NCI-H226 (cell line): ENCODE measurements around the gene PDHA1.

Experiments
- DNase-seq: peaks from one replicate; pipeline ENCODE4 v3.0.0-alpha.2; 2015

The PDHA1 gene

DNA sequence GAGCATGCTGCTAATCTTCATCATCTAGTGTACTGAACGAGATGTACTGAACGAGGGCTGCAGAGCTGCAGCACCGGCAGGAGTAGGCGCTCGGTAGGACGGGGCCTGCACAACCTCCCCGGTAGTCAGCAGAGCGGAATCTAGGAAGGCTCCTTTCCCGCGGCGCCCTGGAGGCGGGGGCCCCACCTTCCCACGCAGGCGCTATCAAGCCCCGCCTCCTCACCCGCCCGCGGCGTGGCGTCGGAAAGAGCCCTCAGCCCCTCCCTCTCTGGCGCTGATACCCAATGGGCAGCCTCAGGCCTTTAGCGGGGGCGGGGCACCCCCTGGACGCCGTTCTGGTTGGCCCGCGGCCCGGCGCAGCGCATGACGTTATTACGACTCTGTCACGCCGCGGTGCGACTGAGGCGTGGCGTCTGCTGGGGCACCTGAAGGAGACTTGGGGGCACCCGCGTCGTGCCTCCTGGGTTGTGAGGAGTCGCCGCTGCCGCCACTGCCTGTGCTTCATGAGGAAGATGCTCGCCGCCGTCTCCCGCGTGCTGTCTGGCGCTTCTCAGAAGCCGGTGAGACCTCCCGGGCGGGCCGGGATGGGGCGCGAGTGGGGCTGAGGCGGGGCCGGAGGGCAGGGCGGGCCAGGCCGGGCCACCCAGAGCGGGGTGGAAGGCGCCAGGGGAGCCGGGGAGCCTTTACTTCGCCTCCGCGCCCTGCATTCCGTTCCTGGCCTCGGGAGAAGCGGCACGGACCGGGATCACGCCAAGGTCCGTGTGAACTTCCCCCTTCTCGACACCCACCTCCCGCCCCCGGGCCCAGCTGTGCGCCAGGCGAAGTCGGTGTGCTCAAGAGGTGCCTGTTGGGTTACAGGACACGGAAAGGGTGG, at the start of gene PDHA1:
TSS of gene PDHA1 (plus strand) at position 393 of the 874 bp plus-strand sequence. CDS start at position 504, 111 bp downstream.
- DNase-seq = peak; percentile 78

- DNase-seq = peak; percentile 81
Measured at GRCh38 chrX:19303256-19303880, 40.4 kb upstream of the PDHA1 start.

- no peak for DNase-seq
Measured at GRCh38 chrX:19326567-19326966, 17.2 kb upstream of the PDHA1 start.

- no peak for DNase-seq
Measured at GRCh38 chrX:19331831-19332230, 11.9 kb upstream of the PDHA1 start.

DNA sequence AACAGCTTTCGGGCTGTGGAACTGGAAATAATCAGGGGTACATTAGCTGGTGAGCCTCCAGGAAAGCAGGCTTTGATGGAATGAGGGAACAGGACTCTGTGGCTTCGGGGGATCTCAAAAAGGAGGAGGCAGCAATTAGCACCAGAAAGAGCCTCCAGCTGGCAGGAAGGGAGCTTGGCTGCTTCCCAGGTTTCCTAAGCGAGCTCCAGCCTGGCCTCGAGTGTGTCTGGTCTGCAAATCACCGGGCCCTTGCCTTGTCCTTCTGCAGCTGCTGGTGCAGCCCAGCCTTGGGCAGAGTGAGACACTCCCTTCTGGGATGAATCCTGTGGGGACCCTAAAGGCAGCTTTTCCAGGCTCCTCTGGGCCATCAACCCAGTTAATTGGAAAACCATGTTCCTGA, 10.7 kb upstream of the PDHA1 start:
- no peak for DNase-seq

DNA sequence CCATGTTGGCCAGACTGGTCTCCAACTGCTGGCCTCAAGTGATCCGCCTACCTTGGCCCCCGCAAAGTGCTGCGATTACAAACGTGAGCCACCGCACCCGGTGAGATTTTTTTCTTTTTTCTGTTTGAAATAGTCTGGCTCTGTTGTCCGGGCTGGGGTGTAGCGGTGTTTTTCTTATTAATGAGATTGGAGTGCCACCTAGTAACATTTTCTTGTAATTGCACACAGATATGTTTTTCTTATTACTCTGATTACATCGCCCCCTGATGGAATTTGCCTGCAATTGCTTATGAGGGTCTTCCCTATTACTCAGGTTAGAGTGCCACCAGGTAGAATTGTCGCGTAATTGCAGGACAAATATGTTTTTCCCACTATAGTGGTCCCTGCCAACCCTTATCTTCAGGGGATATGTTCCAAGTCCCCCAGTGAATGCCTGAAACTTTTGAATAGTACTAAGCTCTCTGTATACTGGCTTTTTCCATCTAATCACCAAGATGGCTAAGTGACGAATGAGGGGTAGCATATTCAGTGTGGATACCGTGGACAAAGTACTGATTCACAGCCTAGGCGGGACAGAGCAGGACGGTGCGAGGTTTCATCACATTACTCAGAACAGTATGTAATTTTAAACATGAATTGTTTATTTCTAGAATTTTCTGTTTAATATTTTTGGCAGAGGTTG, 8.6 kb upstream of the PDHA1 start:
- no peak for DNase-seq

GRCh38 chrX:19342331-19342906, 1.3 kb upstream of the PDHA1 start:
- no peak for DNase-seq

GRCh38 chrX:19343085-19343534, 617 bp upstream of the PDHA1 start:
- no peak for DNase-seq

DNA sequence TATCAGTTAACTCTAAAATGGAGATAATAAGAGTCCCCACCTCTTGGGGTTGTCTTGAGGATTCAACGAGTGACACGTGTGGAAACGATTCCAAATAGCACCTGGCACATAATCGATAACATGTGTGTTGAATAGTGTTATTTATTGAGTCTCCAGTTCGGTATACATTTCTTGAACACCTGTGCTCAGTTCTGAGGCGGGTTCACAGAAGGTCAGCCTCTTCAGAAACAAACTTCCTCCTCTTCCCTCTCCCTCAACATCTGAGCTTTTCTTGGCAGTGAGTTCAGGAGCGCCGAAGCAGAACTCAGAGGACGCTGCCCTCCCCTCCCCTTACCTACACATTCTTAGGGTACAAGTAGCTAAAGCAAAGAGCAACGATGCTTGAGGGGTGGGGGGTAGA, 934 bp downstream of the PDHA1 start:
- DNase-seq = no peak

DNA sequence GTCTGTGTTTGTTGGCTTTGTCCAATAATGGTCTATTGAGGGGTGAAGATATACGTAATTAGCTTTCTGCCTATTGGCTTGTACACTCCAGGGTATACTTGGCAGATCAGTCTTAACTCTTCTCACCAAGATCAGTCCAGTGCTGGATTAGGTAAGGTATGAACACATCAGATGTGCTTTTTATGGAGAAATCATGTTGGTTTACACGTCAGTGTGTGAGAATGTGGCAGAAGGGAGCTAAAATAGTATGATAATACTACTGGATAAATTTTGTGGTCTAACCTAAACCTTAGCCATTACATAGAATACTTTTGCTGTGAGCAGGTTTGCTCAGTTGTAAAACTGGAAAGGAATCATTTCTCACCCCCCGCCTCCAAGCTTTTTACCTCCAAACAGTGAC, 4.2 kb downstream of the PDHA1 start:
- no peak for DNase-seq

DNA sequence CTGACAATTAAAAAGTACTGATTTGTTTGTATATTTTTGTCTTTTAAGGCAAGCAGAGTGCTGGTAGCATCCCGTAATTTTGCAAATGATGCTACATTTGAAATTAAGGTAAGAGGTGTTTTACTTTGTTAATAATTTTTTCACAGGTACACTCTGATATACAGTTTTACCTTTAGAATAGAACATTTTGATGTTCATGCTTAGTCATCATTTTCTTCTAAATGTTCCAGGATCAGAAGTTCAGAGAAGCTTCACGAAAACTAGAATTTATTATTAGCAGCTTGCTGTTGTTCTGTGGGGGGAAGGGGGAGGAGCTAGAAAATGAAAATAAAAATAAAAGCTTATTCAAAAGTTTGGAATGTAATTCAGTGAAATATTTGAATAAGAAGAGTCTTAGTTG, 5.5 kb downstream of the PDHA1 start:
- DNase-seq = no peak

GRCh38 chrX:19350941-19351384, 7.2 kb downstream of the PDHA1 start:
- no peak for DNase-seq

- DNase-seq = no peak
Measured at GRCh38 chrX:19354625-19355024, 10.9 kb downstream of the PDHA1 start.

- no peak for DNase-seq
Measured at GRCh38 chrX:19358521-19358920, 14.8 kb downstream of the PDHA1 start.

GRCh38 chrX:19360903-19361302, 17.2 kb downstream of the PDHA1 start:
- no peak for DNase-seq

DNA sequence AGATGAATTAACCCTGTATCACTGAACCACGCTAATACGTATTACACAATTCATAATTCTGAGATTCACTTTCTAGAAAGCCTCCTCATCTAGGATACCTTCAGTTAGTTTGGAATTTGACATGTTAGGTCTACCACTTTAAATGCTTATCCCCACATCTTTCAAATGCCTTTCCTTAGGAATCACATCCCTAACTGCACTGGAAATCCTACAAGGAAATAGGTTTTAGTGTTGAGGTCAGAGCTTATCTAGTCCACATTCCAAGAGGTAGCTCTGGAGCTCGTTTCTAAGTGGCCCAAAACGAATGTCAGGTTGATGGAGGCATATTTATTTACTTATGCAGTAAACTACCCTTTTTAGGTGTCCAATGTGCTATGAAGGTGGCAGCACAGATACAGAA, 18.0 kb downstream of the PDHA1 start:
- DNase-seq = peak; percentile 48

- no peak for DNase-seq
Measured at GRCh38 chrX:19368576-19368975, 24.8 kb downstream of the PDHA1 start.

- DNase-seq = no peak
Measured at GRCh38 chrX:19370061-19370460, 26.3 kb downstream of the PDHA1 start.

DNA sequence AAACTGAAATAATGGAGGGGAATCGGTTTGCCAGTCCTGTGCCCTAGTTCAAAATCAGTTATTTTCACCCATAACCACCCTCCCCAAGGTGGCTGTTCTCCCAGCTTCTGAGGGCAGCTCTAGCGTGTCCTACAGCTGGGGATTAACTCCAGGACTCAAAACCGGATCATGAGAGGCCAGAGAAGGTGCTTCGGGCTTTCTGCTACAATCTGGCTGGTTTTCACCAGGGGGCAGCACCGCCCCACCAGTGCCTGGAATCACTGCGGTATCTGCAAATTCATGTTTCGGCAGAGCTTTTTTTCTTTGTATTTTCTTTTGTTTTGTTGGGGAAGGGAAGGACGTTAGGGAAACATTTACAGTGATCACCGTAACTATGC, 28.4 kb downstream of the PDHA1 start:
- peak; percentile 20 for DNase-seq

DNA sequence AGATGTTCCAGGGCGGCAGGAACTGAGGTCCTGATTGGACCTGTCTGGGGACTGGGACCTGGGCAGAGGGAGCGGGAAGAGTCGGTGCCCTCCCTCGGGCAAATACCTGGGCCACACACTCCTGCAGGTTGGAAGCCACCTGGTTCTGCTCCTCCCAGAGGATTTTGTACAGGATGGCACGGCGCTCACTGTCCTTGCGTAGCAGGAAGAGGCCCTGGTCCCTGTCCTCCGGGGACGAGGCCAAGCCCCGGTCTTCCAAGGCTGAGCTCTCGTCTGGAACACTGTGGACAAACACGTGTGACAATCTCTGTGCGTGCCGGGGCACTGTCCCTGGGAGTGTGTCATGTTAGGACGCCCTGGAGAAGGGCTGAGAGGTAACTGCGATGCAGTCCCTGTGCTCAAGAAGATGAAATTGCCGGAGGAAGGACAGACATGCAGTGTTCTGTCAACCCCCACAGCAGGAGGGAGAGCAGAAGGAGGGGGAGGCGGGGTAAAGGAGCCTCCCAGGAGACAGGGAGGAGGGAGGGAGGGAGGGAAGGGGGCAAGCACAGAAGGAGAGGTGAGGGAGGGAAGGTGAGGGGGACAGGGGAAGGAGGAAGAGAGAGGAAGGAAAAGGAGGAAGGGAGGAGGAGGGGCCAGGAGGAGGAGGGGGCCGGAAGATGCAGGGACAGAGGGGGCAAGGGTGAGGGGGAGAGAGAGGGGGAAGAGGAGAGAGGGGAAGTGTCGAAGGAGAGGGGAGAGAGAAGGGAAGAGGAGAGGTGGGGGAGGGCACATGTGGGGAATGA, 29.0 kb downstream of the PDHA1 start:
- no peak for DNase-seq

- no peak for DNase-seq
Measured at GRCh38 chrX:19373351-19373891, 29.7 kb downstream of the PDHA1 start.

GRCh38 chrX:19375546-19375945, 31.8 kb downstream of the PDHA1 start:
- no peak for DNase-seq
